H9 (cell line): ENCODE measurements around the gene GLI2. TPM values are rescaled to one million over a fixed set of nuclear protein-coding genes. Genes with fewer than 3 reads are reported as not detected.

ENCODE experiments used
- DNase-seq: peaks from one replicate; pipeline ENCODE4 v3.0.0-alpha.2; 2017
- H2AFZ ChIP-seq: one replicate; pipeline ENCODE4 v1.6.1; 2013; ENCODE audit warnings: mild to moderate bottlenecking, low read length, control low read depth, moderate library complexity
- H2AK5ac ChIP-seq: 2 replicates; pipeline ENCODE4 v1.6.1; 2013; ENCODE audit warnings: low read length, control low read depth, mixed read lengths; ENCODE audit not compliant: insufficient read length
- H2BK120ac ChIP-seq: one replicate; pipeline ENCODE4 v1.6.1; 2013; ENCODE audit warnings: low read depth, mild to moderate bottlenecking, low read length, control low read depth, inconsistent platforms; ENCODE audit not compliant: poor library complexity, severe bottlenecking
- H2BK12ac ChIP-seq: 2 replicates; pipeline ENCODE4 v1.6.1; 2013; ENCODE audit warnings: low read length, control low read depth, mixed read lengths, low read depth; ENCODE audit not compliant: insufficient read length
- H2BK15ac ChIP-seq: 2 replicates; pipeline ENCODE4 v1.6.1; 2013; ENCODE audit warnings: low read depth, low read length, control low read depth
- H2BK20ac ChIP-seq: one replicate; pipeline ENCODE4 v1.6.1; 2013; ENCODE audit warnings: low read depth, mild to moderate bottlenecking, low read length, control low read depth, inconsistent platforms; ENCODE audit not compliant: poor library complexity, severe bottlenecking
- H2BK5ac ChIP-seq: 2 replicates; pipeline ENCODE4 v1.6.1; 2013; ENCODE audit warnings: low read length, control low read depth, mixed read lengths; ENCODE audit not compliant: insufficient read length
- H3K14ac ChIP-seq: 2 replicates; pipeline ENCODE4 v1.6.1; 2013; ENCODE audit warnings: low read length, control low read depth; ENCODE audit not compliant: insufficient read depth
- H3K18ac ChIP-seq: 2 replicates; pipeline ENCODE4 v1.6.1; 2013; ENCODE audit warnings: low read depth, mild to moderate bottlenecking, mixed read lengths, low read length, control low read depth; ENCODE audit not compliant: insufficient read length
- H3K23ac ChIP-seq: 2 replicates; pipeline ENCODE4 v1.6.1; 2013; ENCODE audit warnings: low read length, control low read depth, mixed read lengths, low read depth; ENCODE audit not compliant: insufficient read length
- H3K23me2 ChIP-seq: 2 replicates; pipeline ENCODE4 v1.6.1; 2013; ENCODE audit warnings: low read depth, mild to moderate bottlenecking, mixed read lengths, low read length, control low read depth; ENCODE audit not compliant: insufficient read length, poor library complexity, severe bottlenecking
- H3K27ac ChIP-seq: 2 replicates; pipeline ENCODE4 v1.5.1; 2013; ENCODE audit warnings: low read length, control low read depth, mixed read lengths, low read depth; ENCODE audit not compliant: insufficient read length
- H3K27me3 ChIP-seq: 2 replicates; pipeline ENCODE4 v1.6.1; 2013; ENCODE audit warnings: low read length, control low read depth, inconsistent platforms; ENCODE audit not compliant: insufficient read depth
- H3K4ac ChIP-seq: 2 replicates; pipeline ENCODE4 v1.6.1; 2013; ENCODE audit warnings: low read depth, mild to moderate bottlenecking, control low read depth, inconsistent platforms, low read length, moderate library complexity
- H3K4me1 ChIP-seq: 2 replicates; pipeline ENCODE4 v1.6.1; 2013; ENCODE audit warnings: low read length, control low read depth, inconsistent platforms; ENCODE audit not compliant: insufficient read depth
- H3K4me2 ChIP-seq: 2 replicates; pipeline ENCODE4 v1.6.1; 2013; ENCODE audit warnings: low read length, control low read depth, mixed read lengths; ENCODE audit not compliant: insufficient read length, insufficient read depth
- H3K56ac ChIP-seq: 2 replicates; pipeline ENCODE4 v1.6.1; 2013; ENCODE audit warnings: low read depth, mild to moderate bottlenecking, mixed read lengths, low read length, control low read depth; ENCODE audit not compliant: insufficient read length
- H3K79me1 ChIP-seq: 2 replicates; pipeline ENCODE4 v1.6.1; 2013; ENCODE audit warnings: low read depth, mild to moderate bottlenecking, moderate library complexity, low read length, control low read depth, inconsistent platforms; ENCODE audit not compliant: insufficient read depth, poor library complexity, severe bottlenecking
- H3K79me2 ChIP-seq: 2 replicates; pipeline ENCODE4 v1.6.1; 2013; ENCODE audit warnings: low read length, control low read depth, inconsistent platforms; ENCODE audit not compliant: insufficient read depth
- H3K9ac ChIP-seq: 2 replicates; pipeline ENCODE4 v1.6.1; 2013; ENCODE audit warnings: low read length, control low read depth, mixed read lengths; ENCODE audit not compliant: insufficient read length; ENCODE audit errors: extremely low read depth
- H3K9me3 ChIP-seq: one replicate; pipeline ENCODE4 v1.6.1; 2013; ENCODE audit warnings: low read depth, low read length, inconsistent platforms; ENCODE audit not compliant: control insufficient read depth
- H3T11ph ChIP-seq: one replicate; pipeline ENCODE4 v1.6.1; 2013; ENCODE audit warnings: mild to moderate bottlenecking, low read length, control low read depth, inconsistent platforms
- H4K20me1 ChIP-seq: one replicate; pipeline ENCODE4 v1.6.1; 2013; ENCODE audit not compliant: control insufficient read depth, insufficient read length, insufficient read depth
- H4K5ac ChIP-seq: 2 replicates; pipeline ENCODE4 v1.6.1; 2013; ENCODE audit warnings: low read depth, mild to moderate bottlenecking, mixed read lengths, low read length, control low read depth; ENCODE audit not compliant: insufficient read length
- H4K8ac ChIP-seq: replicated peaks from 2 replicates; pipeline ENCODE4 v1.6.1; 2013; ENCODE audit warnings: low read length, control low read depth, mixed read lengths, low read depth; ENCODE audit not compliant: insufficient read length
- H4K91ac ChIP-seq: 2 replicates; pipeline ENCODE4 v1.6.1; 2013; ENCODE audit warnings: low read depth, mild to moderate bottlenecking, moderate library complexity, mixed read lengths, low read length, control low read depth; ENCODE audit not compliant: insufficient read length
- H3K27ac Mint-ChIP-seq, 3 experiments: 2 replicates in 2 of 3; 3 replicates in 1 of 3; pipeline ENCODE4 v1.8.0; 2020 to 2021; ENCODE audit warnings: mixed read lengths in 3 of 3, mild to moderate bottlenecking in 1 of 3, moderate library complexity in 1 of 3
- H3K27me3 Mint-ChIP-seq: 2 replicates; pipeline ENCODE4 v1.8.0; 2021; ENCODE audit warnings: low read depth, mild to moderate bottlenecking, moderate library complexity, mixed read lengths
- H3K36me3 Mint-ChIP-seq, 3 experiments: 2 replicates in 2 of 3; 3 replicates in 1 of 3; pipeline ENCODE4 v1.8.0; 2020 to 2021; ENCODE audit warnings: low read depth in 3 of 3, mixed read lengths in 3 of 3; ENCODE audit not compliant: insufficient read depth in 1 of 3
- H3K4me1 Mint-ChIP-seq, 2 experiments: 2 replicates each; pipeline ENCODE4 v1.8.0; 2020; ENCODE audit warnings: mixed read lengths in 2 of 2
- H3K4me3 Mint-ChIP-seq, 2 experiments: 2 replicates in 1 of 2; 3 replicates in 1 of 2; pipeline ENCODE4 v1.8.0; 2020 to 2021; ENCODE audit warnings: mild to moderate bottlenecking in 2 of 2, mixed read lengths in 2 of 2, moderate library complexity in 1 of 2
- H3K9me3 Mint-ChIP-seq, 2 experiments: 2 replicates in 1 of 2; 3 replicates in 1 of 2; pipeline ENCODE4 v1.8.0; 2020; ENCODE audit warnings: mild to moderate bottlenecking in 2 of 2, mixed read lengths in 2 of 2, moderate library complexity in 1 of 2
- CTCF ChIP-seq: fragments of 200-600 bp; sonication (generic); conservative IDR thresholded peaks from 3 replicates; pipeline ENCODE4 v1.8.0; 2021; ENCODE audit warnings: antibody characterized with exemption, mild to moderate bottlenecking
- WGBS: extraction: QIAGEN DNeasy Blood & Tissue Kit; methylation state at CpG from one replicate; pipeline ENCODE4 v1.1.7; 2013; ENCODE audit warnings: missing lambda C conversion rate, low lambda C conversion rate, mixed read lengths; ENCODE audit not compliant: insufficient read length; ENCODE audit errors: extremely low coverage; 5-methylcytosine and 5-hydroxymethylcytosine counted together
- total RNA-seq: library from RNA; stranded (reverse); gene quantifications from 2 replicates; pipeline ENCODE4 v1.2.1, GENCODE V29; 2021

The GLI2 gene
- total RNA-seq, 1 experiment from 2014 or later, result 56.7 TPM

- H3K23ac ChIP-seq, result no peak overlapping the region
- no peak overlapping the region for H4K5ac ChIP-seq
- no peak overlapping the region for H2BK120ac ChIP-seq
- no peak overlapping the region for H2BK15ac ChIP-seq
- peaks cover 64 to 73% of the 10 kb centered on the region in 2 experiments for H3K4me1 Mint-ChIP-seq
- H2AFZ ChIP-seq, result no peak overlapping the region
- H3K4me1 ChIP-seq, result peaks cover 18% of the 10 kb centered on the region
- H2BK12ac ChIP-seq, result no peak overlapping the region
- no peak overlapping the region for H2BK5ac ChIP-seq
- no peak overlapping the region for H3K18ac ChIP-seq
- H3K79me2 ChIP-seq, result peaks cover 31% of the 10 kb centered on the region; the same call in 1 of the 2 replicates
- H2BK20ac ChIP-seq, result no peak overlapping the region
- H3K27me3 ChIP-seq, result no peaks in the 10 kb centered on the region
- no peak overlapping the region for H3K9ac ChIP-seq
- H3K9me3 Mint-ChIP-seq, result no peaks in the 10 kb centered on the region
- no peak overlapping the region for H2AK5ac ChIP-seq
- no peak overlapping the region for H3K14ac ChIP-seq
- H3K4me3 Mint-ChIP-seq, result no peak overlapping the region; a peak in 1 of 5 replicates
- H3K27ac Mint-ChIP-seq, result peak overlapping the region in 2 of 3 experiments; percentile 85 to 95; a peak in 4 of 7 replicates
- H3K56ac ChIP-seq, result no peak overlapping the region
- TF ChIP-seq CTCF, result no peak
- no peak for DNase-seq
- H4K8ac ChIP-seq, result no peak overlapping the region
- no peaks in the 10 kb centered on the region for H4K20me1 ChIP-seq
- WGBS, result no CpG with 5 or more reads among the region's 5 CpGs
- H4K91ac ChIP-seq, result no peak overlapping the region
- peaks cover 0 to 4% (median 2%) of the 10 kb centered on the region in 3 experiments; a peak in 2 of 7 replicates for H3K36me3 Mint-ChIP-seq
- H3K23me2 ChIP-seq, result no peaks in the 10 kb centered on the region
- no peak overlapping the region for H3K4me2 ChIP-seq
- no peaks in the 10 kb centered on the region for H3K27me3 Mint-ChIP-seq
- H3T11ph ChIP-seq, result no peak overlapping the region
- H3K79me1 ChIP-seq, result peaks cover 10% of the 10 kb centered on the region
- no peak overlapping the region for H3K27ac ChIP-seq
- no peaks in the 10 kb centered on the region for H3K9me3 ChIP-seq
- H3K4ac ChIP-seq, result no peak overlapping the region
Measured at GRCh38 chr2:120772261-120772660, 36.6 kb downstream of the GLI2 start.
